IPS-15b (cell line): ENCODE results near the gene DNAJB8.
A peak's percentile ranks its signal among the peaks of the same experiment; 100 is the strongest.

Source experiments
- H3K27me3 ChIP-seq: one replicate; pipeline ENCODE4 v1.6.1; 2013; ENCODE audit warnings: low read length; ENCODE audit not compliant: control insufficient read depth, insufficient read depth
- H3K36me3 ChIP-seq: one replicate; pipeline ENCODE4 v1.6.1; 2013; ENCODE audit warnings: low read length; ENCODE audit not compliant: control insufficient read depth, insufficient read depth
- H3K4me1 ChIP-seq: one replicate; pipeline ENCODE4 v1.6.1; 2013; ENCODE audit warnings: mild to moderate bottlenecking, low read length; ENCODE audit not compliant: control insufficient read depth, insufficient read depth
- H3K4me3 ChIP-seq: one replicate; pipeline ENCODE4 v1.5.1; 2013; ENCODE audit warnings: low read depth, low read length
- H3K9ac ChIP-seq: one replicate; pipeline ENCODE4 v1.6.1; 2013; ENCODE audit warnings: low read depth, mild to moderate bottlenecking, low read length
- H3K9me3 ChIP-seq: one replicate; pipeline ENCODE4 v1.6.1; 2013; ENCODE audit warnings: mild to moderate bottlenecking, low read length; ENCODE audit not compliant: control insufficient read depth, insufficient read depth

Gene DNAJB8

DNA sequence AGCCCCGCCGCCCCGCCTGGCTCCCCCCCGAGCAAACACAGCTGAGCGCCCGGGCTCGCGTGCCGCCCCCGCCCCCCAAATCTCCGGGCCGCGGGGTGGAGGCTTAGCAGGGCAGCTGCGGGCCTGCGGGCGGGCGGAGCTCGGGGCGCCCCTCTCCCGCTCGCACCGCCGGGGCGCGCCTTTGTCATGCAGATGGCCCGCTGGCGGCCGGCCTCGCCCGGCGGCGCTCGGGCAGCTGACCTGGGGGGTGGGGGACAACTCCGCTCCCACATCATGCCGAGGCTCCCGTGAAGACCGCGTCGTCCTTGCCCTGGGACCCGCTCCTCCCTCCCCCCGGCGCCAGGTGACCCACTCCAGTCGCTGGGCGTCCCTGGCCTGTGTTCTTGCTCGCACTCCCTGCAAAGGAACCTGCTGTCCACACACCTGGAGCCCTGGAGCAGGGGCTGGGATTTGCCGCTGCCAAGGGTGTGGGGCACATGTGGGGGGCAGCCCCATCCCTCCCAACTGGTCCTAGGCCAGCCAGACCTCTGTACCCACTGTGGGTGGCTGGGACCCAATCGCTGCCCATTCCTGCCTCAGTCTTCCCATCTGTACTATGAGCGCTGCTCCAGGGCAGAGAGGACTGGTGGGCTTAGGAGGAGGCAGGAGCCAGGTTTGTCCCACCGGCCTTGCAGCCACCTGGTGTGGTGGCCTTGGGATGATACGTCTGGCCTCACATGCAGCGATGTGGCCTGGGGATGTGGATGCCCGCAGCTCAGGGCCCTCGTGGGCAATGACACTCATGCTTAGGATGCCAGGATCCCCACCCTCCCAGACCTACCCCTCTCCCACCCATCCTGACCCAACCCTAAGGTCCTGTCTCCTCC lies 33.5 kb downstream of the DNAJB8 start:
- Histone ChIP-seq H3K4me1 (peaks cover 27% of the 10 kb centered on the region), H3K36me3 (no peaks in the 10 kb centered on the region), H3K27me3 (peaks cover 57% of the 10 kb centered on the region), H3K4me3 (peak overlapping the region; percentile 16), H3K9me3 (no peaks in the 10 kb centered on the region), H3K9ac (no peak overlapping the region)

DNA sequence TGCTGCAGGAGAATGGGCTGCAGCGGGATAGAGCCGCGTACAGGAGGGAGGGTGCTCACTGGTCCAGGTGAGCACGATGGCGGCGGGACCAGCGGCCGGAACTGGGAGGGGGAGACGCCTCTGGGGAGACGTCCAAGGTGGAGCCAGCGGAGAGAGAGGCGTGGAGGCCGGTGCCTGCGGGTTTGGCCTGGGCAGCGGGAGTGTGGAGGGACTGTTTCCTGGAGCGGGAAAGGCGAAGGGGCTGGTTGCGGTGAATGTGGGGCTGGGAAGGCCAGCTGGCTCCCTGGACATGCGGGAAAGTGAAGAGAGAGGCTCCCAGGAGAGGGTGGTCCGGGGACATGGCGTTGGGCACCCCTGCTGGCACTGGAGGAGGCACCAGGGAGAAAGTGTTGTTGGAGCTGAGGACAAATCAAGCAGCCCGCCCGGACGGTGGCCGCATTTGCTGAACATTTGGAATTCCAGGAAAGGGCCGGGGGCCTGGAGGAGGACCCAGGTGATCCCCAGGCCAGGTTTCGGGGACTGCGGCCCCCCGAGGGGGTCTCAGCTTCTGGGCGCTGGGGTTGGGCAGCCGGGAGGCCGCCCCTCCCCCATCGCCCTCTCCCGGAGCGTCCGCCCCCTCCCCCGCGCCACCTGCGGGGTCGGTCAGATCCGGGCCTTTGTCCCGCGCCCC lies 34.3 kb downstream of the DNAJB8 start:
- Histone ChIP-seq H3K9me3 (no peaks in the 10 kb centered on the region), H3K9ac (peak overlapping the region; percentile 65), H3K36me3 (no peaks in the 10 kb centered on the region), H3K4me1 (peaks cover 27% of the 10 kb centered on the region), H3K27me3 (peaks cover 60% of the 10 kb centered on the region), H3K4me3 (peak overlapping the region; percentile 52)

DNA sequence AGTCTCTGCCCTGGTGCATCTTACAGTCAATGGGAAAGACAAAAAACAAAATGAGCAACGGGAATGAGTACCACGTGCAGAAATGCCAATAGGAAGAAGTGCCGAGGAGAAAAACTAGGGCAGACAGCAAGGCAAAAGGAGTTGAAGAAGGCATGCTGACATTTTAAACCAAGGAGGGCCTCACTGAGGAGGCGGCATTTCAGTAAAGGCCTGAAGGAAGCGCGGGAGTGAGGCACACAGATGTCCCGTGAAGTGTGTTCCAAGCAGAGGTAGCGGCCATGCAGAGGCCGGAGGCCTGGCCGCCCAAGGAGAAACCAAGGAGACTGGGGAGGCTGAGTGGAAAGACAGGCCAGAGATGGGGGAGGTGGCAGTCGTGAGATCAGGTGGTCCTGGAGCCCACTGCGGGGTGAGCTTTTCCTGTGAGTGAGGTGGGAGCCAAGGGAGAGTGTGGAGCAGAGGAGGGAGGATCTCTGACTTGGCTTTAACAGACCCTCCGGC lies 34.8 kb downstream of the DNAJB8 start:
- Histone ChIP-seq H3K27me3 (peaks cover 66% of the 10 kb centered on the region), H3K9me3 (no peaks in the 10 kb centered on the region), H3K4me1 (peaks cover 28% of the 10 kb centered on the region), H3K9ac (no peak overlapping the region), H3K4me3 (peak overlapping the region; percentile 52), H3K36me3 (no peaks in the 10 kb centered on the region)

DNA sequence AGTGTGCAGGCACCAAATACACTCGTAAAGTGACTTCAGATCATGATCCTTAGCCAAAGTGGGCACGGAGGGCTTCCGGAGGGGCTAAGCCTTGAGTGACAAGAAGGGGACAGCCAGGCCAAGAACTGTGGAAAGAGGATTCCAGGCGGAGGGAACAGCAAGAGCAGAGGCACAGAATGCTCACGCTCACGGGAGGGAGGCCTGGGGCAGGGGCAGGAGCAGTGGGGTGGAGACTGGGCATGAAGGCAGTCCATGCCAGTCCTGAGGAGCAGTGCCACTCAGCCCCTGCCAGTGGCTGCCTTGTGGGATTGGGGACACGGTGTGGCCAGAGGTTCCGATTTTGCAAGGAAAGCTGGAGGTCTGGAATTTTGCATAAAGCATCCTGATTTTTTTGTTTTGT lies 36.0 kb downstream of the DNAJB8 start:
- no peaks in the 10 kb centered on the region for H3K9me3 ChIP-seq
- no peak overlapping the region for H3K4me3 ChIP-seq
- H3K9ac ChIP-seq: no peak overlapping the region
- peaks cover 67% of the 10 kb centered on the region for H3K27me3 ChIP-seq
- H3K4me1 ChIP-seq: peaks cover 30% of the 10 kb centered on the region
- H3K36me3 ChIP-seq: no peaks in the 10 kb centered on the region

DNA sequence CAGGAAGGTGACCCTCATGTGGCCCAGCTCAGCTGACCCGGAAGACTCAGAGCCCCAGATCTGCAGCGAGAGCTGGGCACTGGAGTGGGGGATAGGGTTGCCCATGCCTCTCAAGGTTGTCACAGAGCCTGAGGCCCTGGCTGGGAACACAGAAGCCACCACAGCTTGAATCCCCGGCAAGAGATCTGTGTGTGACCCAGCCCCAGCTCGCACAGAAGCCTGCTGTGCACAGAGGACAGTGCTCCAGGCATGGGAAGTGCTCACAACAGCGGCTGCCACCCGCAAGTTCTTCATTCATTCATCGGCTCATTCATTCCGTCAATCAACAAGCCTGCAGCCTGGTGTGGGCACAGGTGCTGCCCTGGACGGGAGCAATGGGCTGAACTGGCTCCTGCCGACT lies 36.4 kb downstream of the DNAJB8 start:
- no peaks in the 10 kb centered on the region for H3K9me3 ChIP-seq
- H3K27me3 ChIP-seq: peaks cover 68% of the 10 kb centered on the region
- peaks cover 30% of the 10 kb centered on the region for H3K4me1 ChIP-seq
- H3K4me3 ChIP-seq: no peak overlapping the region
- H3K9ac ChIP-seq: no peak overlapping the region
- no peaks in the 10 kb centered on the region for H3K36me3 ChIP-seq

DNA sequence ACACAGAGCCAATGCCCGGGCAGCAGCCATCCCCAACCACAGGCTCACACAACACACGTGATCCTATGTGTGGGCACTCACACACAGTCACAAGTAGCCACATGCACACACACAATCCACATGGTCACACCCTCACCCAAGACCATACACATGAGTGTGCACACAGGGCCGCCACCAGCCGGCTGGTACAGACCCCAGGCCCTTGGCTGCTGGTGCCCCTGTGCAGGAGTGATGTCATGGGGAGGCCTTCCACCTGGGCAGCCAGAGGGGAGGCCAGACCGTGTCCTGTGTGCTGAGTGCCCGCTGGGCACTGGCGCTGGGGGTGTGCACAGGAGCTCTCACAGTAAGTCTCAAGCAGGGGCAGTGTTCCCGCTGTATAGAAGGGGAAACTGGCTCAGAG lies 36.9 kb downstream of the DNAJB8 start:
- Histone ChIP-seq H3K27me3 (peaks cover 65% of the 10 kb centered on the region), H3K4me1 (peaks cover 25% of the 10 kb centered on the region)

DNA sequence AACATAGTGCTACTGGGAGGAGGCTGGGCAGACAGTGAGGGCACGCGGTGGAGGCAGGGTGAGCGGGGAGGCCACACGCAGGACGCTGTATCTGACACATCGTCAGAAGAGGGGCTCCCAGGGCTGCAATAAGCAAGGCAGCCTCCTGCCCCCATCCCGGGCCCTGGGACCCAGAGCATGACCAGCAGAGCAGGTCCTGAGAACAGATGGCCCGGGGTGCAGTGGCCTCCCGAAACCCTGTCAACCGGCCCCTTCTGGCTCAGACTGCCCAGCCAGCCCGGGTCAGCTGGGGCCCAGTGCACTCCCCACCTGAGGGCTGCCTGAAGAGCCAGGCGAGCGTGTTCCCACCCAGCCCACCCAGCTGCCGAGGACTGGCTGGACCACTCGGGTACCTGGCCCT lies 37.4 kb downstream of the DNAJB8 start:
- no peak overlapping the region for H3K9ac ChIP-seq
- peaks cover 25% of the 10 kb centered on the region for H3K4me1 ChIP-seq
- H3K27me3 ChIP-seq: peaks cover 64% of the 10 kb centered on the region
- no peaks in the 10 kb centered on the region for H3K9me3 ChIP-seq
- H3K36me3 ChIP-seq: no peaks in the 10 kb centered on the region
- no peak overlapping the region for H3K4me3 ChIP-seq

More for the DNA sequence above, 36.9 kb downstream of the DNAJB8 start:
- Histone ChIP-seq H3K36me3 (no peaks in the 10 kb centered on the region), H3K9me3 (no peaks in the 10 kb centered on the region), H3K4me3 (no peak overlapping the region), H3K9ac (no peak overlapping the region)

DNA sequence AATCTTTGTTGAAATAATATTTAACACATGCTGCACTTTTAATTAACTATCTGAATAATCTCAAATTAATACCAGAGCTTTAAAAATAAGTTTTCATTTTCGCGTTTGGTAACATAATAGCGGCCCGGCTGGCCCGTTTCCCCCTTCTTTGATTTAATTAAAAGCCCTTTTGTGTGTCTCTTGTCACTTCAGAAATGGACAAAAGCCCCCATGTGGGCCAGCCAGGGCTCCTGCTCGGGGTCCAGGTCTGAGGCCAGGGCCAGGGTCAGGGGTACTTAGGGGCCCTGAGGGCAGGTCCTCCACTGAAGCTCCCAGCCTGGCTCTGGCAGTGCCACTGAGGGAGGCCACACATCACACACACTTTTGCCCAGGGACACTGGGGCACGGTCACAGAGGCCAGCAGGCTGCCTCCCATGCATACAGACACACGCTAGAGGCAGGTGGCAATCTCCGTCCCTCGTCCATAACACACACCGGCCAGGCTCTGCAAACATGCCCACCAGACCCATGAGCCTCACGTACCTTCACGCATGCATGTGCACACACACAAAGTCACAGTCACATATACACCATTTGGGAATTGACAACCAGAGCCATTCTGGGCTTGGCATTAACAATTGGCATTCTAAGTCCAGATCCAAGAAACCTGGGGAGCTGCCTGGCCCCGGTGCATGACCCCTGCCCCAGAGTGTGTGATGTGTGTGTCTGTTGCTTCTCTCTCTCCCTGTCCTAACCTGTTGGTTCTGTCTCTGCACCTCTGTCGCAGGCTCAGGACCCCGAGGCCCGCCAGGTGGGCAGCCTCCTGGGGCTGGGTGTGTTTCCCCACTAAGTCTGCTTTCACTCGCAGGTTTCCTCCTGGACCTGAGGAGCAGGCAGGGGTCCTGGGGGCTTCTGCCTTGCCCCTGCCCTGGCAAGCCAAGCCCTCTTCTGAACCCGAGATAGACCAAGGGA lies 38.5 kb downstream of the DNAJB8 start:
- H3K9ac ChIP-seq: no peak overlapping the region
- peaks cover 15% of the 10 kb centered on the region for H3K4me1 ChIP-seq
- H3K4me3 ChIP-seq: no peak overlapping the region
- peaks cover 58% of the 10 kb centered on the region for H3K27me3 ChIP-seq
- no peaks in the 10 kb centered on the region for H3K36me3 ChIP-seq
- no peaks in the 10 kb centered on the region for H3K9me3 ChIP-seq

DNA sequence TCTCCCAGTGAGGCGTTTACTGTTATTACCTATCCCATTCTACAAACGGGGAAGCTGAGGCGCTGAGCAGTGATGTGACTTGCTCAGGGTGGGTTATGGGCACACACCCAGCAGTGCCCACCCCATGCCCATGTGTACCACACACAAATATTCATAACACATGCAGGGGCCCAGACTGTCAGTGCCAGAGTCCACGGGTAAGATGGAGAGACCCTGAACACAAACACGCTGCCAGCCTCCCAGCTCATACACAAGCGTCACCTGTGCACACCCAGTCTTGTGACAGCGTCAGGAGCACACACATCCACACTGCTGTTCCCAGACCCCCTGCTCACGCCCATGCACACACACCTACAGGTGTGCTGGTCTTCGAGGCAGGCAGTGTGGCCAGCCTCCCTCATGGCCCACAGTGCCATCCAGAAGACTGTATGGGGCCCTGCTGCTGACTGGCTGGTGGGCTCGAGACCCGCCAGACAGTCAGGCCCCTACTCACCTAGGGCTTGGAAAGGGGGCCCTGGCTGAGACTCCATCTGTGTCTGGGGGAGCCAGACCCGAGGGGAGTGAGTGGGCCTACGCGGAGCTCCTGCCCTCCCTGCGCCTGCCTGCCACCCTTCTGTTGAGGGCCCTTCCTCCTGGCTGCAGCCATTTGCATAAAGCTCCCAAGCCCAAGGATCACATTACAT lies 39.4 kb downstream of the DNAJB8 start:
- Histone ChIP-seq H3K9me3 (no peaks in the 10 kb centered on the region), H3K9ac (no peak overlapping the region), H3K27me3 (peaks cover 58% of the 10 kb centered on the region), H3K4me3 (no peak overlapping the region), H3K4me1 (peaks cover 14% of the 10 kb centered on the region), H3K36me3 (no peaks in the 10 kb centered on the region)

DNA sequence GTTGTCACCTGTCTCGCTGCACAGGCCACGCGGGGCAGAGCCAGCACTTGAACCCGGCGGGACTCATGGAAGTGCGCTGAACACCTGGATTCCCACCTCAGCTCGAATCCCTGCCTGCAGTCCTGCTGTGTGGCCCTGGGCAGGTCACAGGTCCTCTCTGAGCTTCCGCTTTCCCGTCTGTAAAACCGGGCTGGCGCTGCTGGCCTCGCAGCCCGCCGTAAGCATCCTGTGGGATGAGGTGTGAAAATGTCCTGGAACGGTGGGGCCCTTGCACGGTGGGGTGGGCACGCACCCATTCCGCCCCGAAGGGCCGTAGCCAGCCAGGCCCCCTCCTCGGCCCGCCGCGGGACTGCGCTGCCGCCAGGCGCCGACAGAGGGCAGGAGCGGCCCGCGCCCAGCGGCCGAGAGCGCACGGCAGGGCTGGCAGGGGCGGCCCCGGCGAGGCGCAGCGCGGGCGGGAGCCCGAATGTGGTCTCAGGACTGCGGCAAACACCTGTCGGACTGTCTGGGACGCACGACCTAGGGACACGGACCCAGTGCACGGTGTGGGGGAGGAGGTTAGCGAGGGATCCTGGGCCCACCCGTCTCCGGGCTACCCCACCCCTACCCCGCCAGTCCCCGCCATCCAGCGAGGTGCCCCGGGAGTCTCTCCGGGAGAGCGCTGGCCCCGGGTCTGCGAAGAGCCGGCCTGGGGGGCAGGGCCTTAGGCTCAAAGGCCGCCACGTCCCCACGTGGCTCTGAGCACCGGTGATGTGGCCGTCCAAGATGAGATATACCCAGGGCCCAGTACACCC lies 40.4 kb downstream of the DNAJB8 start:
- no peak overlapping the region for H3K9ac ChIP-seq
- H3K36me3 ChIP-seq: no peaks in the 10 kb centered on the region
- H3K9me3 ChIP-seq: no peaks in the 10 kb centered on the region
- H3K27me3 ChIP-seq: peaks cover 49% of the 10 kb centered on the region
- peak overlapping the region; percentile 32 for H3K4me3 ChIP-seq
- H3K4me1 ChIP-seq: peaks cover 6% of the 10 kb centered on the region
